SK-N-SH treated with all-trans-retinoic acid at 6 μM for 48 hours (cell line): ENCODE data around the gene CALHM1.

Experiments used
- ARNTL ChIP-seq: fragments of 450-650 bp; formaldehyde crosslinking; IDR thresholded peaks from 2 replicates; pipeline ENCODE4 v1.5.0; 2020; ENCODE audit warnings: low read depth, mild to moderate bottlenecking, moderate library complexity, borderline replicate concordance
- ESRRG ChIP-seq: fragments of 250-450 bp; sonication (Bioruptor Pico); IDR thresholded peaks from 2 replicates; pipeline ENCODE4 v1.6.1; 2021; ENCODE audit warnings: mild to moderate bottlenecking
- GLIS3 ChIP-seq: fragments of 250-450 bp; sonication (Bioruptor Pico); IDR thresholded peaks from 2 replicates; pipeline ENCODE4 v1.5.0; 2020; ENCODE audit warnings: mild to moderate bottlenecking, moderate library complexity
- ISL1 ChIP-seq: fragments of 250-450 bp; sonication (Bioruptor Pico); IDR thresholded peaks from 2 replicates; pipeline ENCODE4 v2.1.2; 2022; ENCODE audit warnings: mild to moderate bottlenecking, moderate library complexity
- OSR1 ChIP-seq: fragments of 250-450 bp; sonication (Bioruptor Pico); IDR thresholded peaks from 2 replicates; pipeline ENCODE4 v1.8.0; 2022; ENCODE audit warnings: moderate library complexity, mild to moderate bottlenecking, inconsistent platforms
- RARB ChIP-seq: fragments of 250-450 bp; sonication (Bioruptor Pico); IDR thresholded peaks from 2 replicates; pipeline ENCODE4 v1.8.0; 2021; ENCODE audit warnings: mild to moderate bottlenecking, moderate library complexity
- ZFP3 ChIP-seq: fragments of 250-450 bp; sonication (Bioruptor Pico); IDR thresholded peaks from 2 replicates; pipeline ENCODE4 v1.5.0; 2020; ENCODE audit warnings: mild to moderate bottlenecking, moderate library complexity
- ZFP30 ChIP-seq: fragments of 450-650 bp; formaldehyde crosslinking; IDR thresholded peaks from 2 replicates; pipeline ENCODE4 v1.5.0; 2022; ENCODE audit warnings: mild to moderate bottlenecking, moderate library complexity
- ZNF565 ChIP-seq: fragments of 450-650 bp; formaldehyde crosslinking; conservative IDR thresholded peaks from 2 replicates; pipeline ENCODE4 v1.5.0; 2020; ENCODE audit warnings: low read depth, mild to moderate bottlenecking, moderate library complexity
- TF ChIP-seq, protein P1 (sequence below): fragments of 250-450 bp; sonication (Bioruptor Pico); IDR thresholded peaks from 2 replicates; pipeline ENCODE4 v1.5.1; 2020; ENCODE audit warnings: low read depth, mild to moderate bottlenecking, moderate library complexity
- TF ChIP-seq, protein P2 (sequence below): fragments of 250-450 bp; sonication (Bioruptor Pico); IDR thresholded peaks from 2 replicates; pipeline ENCODE4 v1.5.1; 2021; ENCODE audit warnings: mild to moderate bottlenecking, moderate library complexity
- TF ChIP-seq, protein P3 (sequence below): fragments of 250-450 bp; sonication (Bioruptor Pico); IDR thresholded peaks from 2 replicates; pipeline ENCODE4 v1.8.0; 2020; ENCODE audit warnings: mild to moderate bottlenecking, moderate library complexity, borderline replicate concordance
- TF ChIP-seq, protein P4 (sequence below): fragments of 250-450 bp; sonication (Bioruptor Pico); IDR thresholded peaks from 2 replicates; pipeline ENCODE4 v1.8.0; 2021; ENCODE audit warnings: low read depth, mild to moderate bottlenecking, moderate library complexity, borderline replicate concordance

DNA sequence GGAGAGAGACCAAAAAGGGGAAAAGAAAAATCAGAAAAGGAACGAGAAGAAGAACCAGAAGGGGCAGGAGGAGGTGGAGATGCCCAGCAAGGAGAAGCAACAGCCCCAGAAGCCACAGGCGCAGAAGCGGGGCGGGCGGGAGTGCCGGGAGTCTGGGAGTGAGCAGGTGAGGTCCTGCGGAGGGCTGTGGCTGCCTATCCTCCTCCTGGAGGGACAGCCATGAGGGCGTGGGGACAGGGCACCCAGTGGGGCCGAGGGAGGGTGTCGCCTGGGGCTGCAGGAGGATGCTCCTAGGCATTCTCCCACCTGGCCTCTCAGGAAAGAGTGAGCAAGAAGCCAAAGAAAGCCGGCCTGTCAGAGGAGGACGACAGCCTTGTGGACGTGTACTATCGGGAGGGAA lies 18.3 kb downstream of the CALHM1 start:
- TF ChIP-seq ARNTL (CRISPR knock-in tag): no peak
- TF ChIP-seq ZFP30 (CRISPR knock-in tag): no peak
- TF ChIP-seq, protein P1, sequence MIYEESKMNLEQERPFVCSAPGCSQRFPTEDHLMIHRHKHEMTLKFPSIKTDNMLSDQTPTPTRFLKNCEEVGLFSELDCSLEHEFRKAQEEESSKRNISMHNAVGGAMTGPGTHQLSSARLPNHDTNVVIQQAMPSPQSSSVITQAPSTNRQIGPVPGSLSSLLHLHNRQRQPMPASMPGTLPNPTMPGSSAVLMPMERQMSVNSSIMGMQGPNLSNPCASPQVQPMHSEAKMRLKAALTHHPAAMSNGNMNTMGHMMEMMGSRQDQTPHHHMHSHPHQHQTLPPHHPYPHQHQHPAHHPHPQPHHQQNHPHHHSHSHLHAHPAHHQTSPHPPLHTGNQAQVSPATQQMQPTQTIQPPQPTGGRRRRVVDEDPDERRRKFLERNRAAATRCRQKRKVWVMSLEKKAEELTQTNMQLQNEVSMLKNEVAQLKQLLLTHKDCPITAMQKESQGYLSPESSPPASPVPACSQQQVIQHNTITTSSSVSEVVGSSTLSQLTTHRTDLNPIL: no peak
- no peak for TF ChIP-seq RARB (CRISPR knock-in tag)
- no peak for TF ChIP-seq ISL1
- TF ChIP-seq ZNF565 (CRISPR knock-in tag): no peak
- TF ChIP-seq, protein P2, sequence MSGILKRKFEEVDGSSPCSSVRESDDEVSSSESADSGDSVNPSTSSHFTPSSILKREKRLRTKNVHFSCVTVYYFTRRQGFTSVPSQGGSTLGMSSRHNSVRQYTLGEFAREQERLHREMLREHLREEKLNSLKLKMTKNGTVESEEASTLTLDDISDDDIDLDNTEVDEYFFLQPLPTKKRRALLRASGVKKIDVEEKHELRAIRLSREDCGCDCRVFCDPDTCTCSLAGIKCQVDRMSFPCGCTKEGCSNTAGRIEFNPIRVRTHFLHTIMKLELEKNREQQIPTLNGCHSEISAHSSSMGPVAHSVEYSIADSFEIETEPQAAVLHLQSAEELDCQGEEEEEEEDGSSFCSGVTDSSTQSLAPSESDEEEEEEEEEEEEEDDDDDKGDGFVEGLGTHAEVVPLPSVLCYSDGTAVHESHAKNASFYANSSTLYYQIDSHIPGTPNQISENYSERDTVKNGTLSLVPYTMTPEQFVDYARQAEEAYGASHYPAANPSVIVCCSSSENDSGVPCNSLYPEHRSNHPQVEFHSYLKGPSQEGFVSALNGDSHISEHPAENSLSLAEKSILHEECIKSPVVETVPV: no peak
- no peak for TF ChIP-seq ESRRG (CRISPR knock-in tag)
- TF ChIP-seq, protein P3, sequence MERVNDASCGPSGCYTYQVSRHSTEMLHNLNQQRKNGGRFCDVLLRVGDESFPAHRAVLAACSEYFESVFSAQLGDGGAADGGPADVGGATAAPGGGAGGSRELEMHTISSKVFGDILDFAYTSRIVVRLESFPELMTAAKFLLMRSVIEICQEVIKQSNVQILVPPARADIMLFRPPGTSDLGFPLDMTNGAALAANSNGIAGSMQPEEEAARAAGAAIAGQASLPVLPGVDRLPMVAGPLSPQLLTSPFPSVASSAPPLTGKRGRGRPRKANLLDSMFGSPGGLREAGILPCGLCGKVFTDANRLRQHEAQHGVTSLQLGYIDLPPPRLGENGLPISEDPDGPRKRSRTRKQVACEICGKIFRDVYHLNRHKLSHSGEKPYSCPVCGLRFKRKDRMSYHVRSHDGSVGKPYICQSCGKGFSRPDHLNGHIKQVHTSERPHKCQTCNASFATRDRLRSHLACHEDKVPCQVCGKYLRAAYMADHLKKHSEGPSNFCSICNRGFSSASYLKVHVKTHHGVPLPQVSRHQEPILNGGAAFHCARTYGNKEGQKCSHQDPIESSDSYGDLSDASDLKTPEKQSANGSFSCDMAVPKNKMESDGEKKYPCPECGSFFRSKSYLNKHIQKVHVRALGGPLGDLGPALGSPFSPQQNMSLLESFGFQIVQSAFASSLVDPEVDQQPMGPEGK (CRISPR knock-in tag): no peak
- TF ChIP-seq, protein P4, sequence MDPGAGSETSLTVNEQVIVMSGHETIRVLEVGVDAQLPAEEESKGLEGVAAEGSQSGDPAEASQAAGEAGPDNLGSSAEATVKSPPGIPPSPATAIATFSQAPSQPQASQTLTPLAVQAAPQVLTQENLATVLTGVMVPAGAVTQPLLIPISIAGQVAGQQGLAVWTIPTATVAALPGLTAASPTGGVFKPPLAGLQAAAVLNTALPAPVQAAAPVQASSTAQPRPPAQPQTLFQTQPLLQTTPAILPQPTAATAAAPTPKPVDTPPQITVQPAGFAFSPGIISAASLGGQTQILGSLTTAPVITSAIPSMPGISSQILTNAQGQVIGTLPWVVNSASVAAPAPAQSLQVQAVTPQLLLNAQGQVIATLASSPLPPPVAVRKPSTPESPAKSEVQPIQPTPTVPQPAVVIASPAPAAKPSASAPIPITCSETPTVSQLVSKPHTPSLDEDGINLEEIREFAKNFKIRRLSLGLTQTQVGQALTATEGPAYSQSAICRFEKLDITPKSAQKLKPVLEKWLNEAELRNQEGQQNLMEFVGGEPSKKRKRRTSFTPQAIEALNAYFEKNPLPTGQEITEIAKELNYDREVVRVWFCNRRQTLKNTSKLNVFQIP: no peak
- TF ChIP-seq GLIS3: no peak
- TF ChIP-seq OSR1: no peak
- no peak for TF ChIP-seq ZFP3 (CRISPR knock-in tag)
